ENCODE measurements around the gene DNHD1. TPM values are rescaled to one million over a fixed set of nuclear protein-coding genes. Genes with fewer than 3 reads are reported as not detected.
A peak's percentile ranks its signal among the peaks of the same experiment; 100 is the strongest.

The DNHD1 gene
- total RNA-seq, 1 experiment from 2014 or later = 10.6 TPM

- DNase-seq (ENCODE audit: low read depth, low spot score) = no peak
- Histone ChIP-seq H3K9me3 (ENCODE audit: control insufficient read depth, insufficient read depth, low read depth, low read length) (no peaks in the 10 kb centered on the region), H3K27me3 (ENCODE audit: control insufficient read depth, insufficient read depth, low read length) (no peaks in the 10 kb centered on the region), H3K27ac (ENCODE audit: low read length) (no peak overlapping the region), H3K36me3 (ENCODE audit: control insufficient read depth, insufficient read depth, low read length) (no peaks in the 10 kb centered on the region), H3K4me1 (ENCODE audit: control insufficient read depth, insufficient read depth, low read length) (no peaks in the 10 kb centered on the region), H3K4me3 (ENCODE audit: low read depth in 2 of 2, low read length in 2 of 2) (no peak overlapping the region)
- no TSS peak for BruUV-seq (replicated peaks)
- in situ Hi-C loops (cut with HindIII; ENCODE audit: low pct_unique_long_range_greater_than_20kb, low sequenced_read_pairs) = no loop called here
- intact Hi-C loops (cut with micrococcal nuclease; ENCODE audit: unreplicated experiment) = no loop called here
- POLR2A ChIA-PET = interaction anchor here (0.6 kb wide), 1 partner anchor 50 kb away, joined by 5 read pairs; no protein-coding TSS in a partner anchor
- CTCF ChIA-PET = interaction anchor here (0.6 to 0.8 kb wide), 2 partner anchors 133 to 144 kb away, joined by 4 to 7 read pairs; partner anchors contain the start of gene MRPL17
- TF ChIP-seq SIN3A (IDR thresholded peaks at IDR 0.05; ENCODE audit: borderline replicate concordance, insufficient read depth, low read depth, low read length) = no peak
- TF ChIP-seq REST (IDR thresholded peaks at IDR 0.05; ENCODE audit: insufficient read depth in 1 of 2, low read depth in 2 of 2, low read length in 1 of 2) = no peak
- no peak for TF ChIP-seq POLR2AphosphoS5 (IDR thresholded peaks at IDR 0.05; ENCODE audit: low read depth, low read length)
- TF ChIP-seq TCF7L2 (IDR thresholded peaks at IDR 0.05; ENCODE audit: low read depth, low read length) = no peak
- no peak for TF ChIP-seq CTCF (IDR thresholded peaks at IDR 0.05)
- peak; percentile 54 for ATAC-seq
Observed at GRCh38 chr11:6538945-6539344, 41.9 kb downstream of the DNHD1 start.

- H3K36me3 ChIP-seq (ENCODE audit: control insufficient read depth, insufficient read depth, low read length) = no peaks in the 10 kb centered on the region
- no peak overlapping the region for H3K27ac ChIP-seq (ENCODE audit: low read length)
- BruUV-seq (replicated peaks) = no TSS peak
- H3K27me3 ChIP-seq (ENCODE audit: control insufficient read depth, insufficient read depth, low read length) = no peaks in the 10 kb centered on the region
- no peaks in the 10 kb centered on the region for H3K9me3 ChIP-seq (ENCODE audit: control insufficient read depth, insufficient read depth, low read depth, low read length)
- ATAC-seq (peak; percentile 9; the same call in 1 of the 2 replicates), DNase-seq (ENCODE audit: low read depth, low spot score) (no peak)
- in situ Hi-C loops (cut with HindIII; ENCODE audit: low pct_unique_long_range_greater_than_20kb, low sequenced_read_pairs) = no loop called here
- intact Hi-C loops (cut with micrococcal nuclease; ENCODE audit: unreplicated experiment) = no loop called here
- no peak overlapping the region for H3K4me3 ChIP-seq (ENCODE audit: low read depth in 2 of 2, low read length in 2 of 2)
- TF ChIP-seq CTCF (IDR thresholded peaks at IDR 0.05) (no peak), POLR2AphosphoS5 (IDR thresholded peaks at IDR 0.05; ENCODE audit: low read depth, low read length) (no peak), SIN3A (IDR thresholded peaks at IDR 0.05; ENCODE audit: borderline replicate concordance, insufficient read depth, low read depth, low read length) (no peak), TCF7L2 (IDR thresholded peaks at IDR 0.05; ENCODE audit: low read depth, low read length) (no peak), REST (IDR thresholded peaks at IDR 0.05; ENCODE audit: insufficient read depth in 1 of 2, low read depth in 2 of 2, low read length in 1 of 2) (no peak)
- POLR2A ChIA-PET = no interaction called here
- no peaks in the 10 kb centered on the region for H3K4me1 ChIP-seq (ENCODE audit: control insufficient read depth, insufficient read depth, low read length)
- CTCF ChIA-PET = interaction anchor here (1.2 kb wide), 1 partner anchor 8 kb away, joined by 5 read pairs; no protein-coding TSS in a partner anchor
Observed at GRCh38 chr11:6539748-6540268, 42.7 kb downstream of the DNHD1 start.

Data from Panc1 (cell line).